Pons (tissue), 1 donor: ENCODE data around the gene DEPDC4.

Experiments
- DNase-seq: peaks from one replicate; pipeline ENCODE4 v3.0.0-alpha.2; 2016; ENCODE audit warnings: low spot score

DEPDC4 gene

GRCh38 chr12:100213016-100213891 lies 53.6 kb downstream of the DEPDC4 start:
- DNase-seq, result no peak

- no peak for DNase-seq
These were observed 55.2 kb downstream of the DEPDC4 start for GRCh38 chr12:100211698-100212097.

- no peak for DNase-seq
These were observed 58.0 kb downstream of the DEPDC4 start for GRCh38 chr12:100208834-100209233.

GRCh38 chr12:100207311-100207710 lies 59.6 kb downstream of the DEPDC4 start:
- no peak for DNase-seq

- no peak for DNase-seq
These were observed 65.1 kb downstream of the DEPDC4 start for GRCh38 chr12:100201604-100202423.

GRCh38 chr12:100200463-100201181 lies 66.3 kb downstream of the DEPDC4 start, which contains the start of gene ACTR6:
TSS of gene ACTR6 (plus strand) at chr12:100200815. CDS start at chr12:100200852, 37 bp downstream.
- DNase-seq, result peak; percentile 97

GRCh38 chr12:100199347-100200149 lies 67.3 kb downstream of the DEPDC4 start:
- DNase-seq, result no peak

- DNase-seq, result no peak
These were observed 67.9 kb downstream of the DEPDC4 start for GRCh38 chr12:100199023-100199346.

- DNase-seq, result no peak
These were observed 69.4 kb downstream of the DEPDC4 start for GRCh38 chr12:100197486-100197885.

GRCh38 chr12:100193085-100193484 lies 73.8 kb downstream of the DEPDC4 start:
- DNase-seq, result no peak
